GM21528 (cell line): Measurements from ENCODE around the gene COL17A1.

ENCODE experiments used
- ATAC-seq: cut with Tn5 transposase; IDR thresholded peaks from one replicate; pipeline ENCODE4 v1.9.1; 2021; ENCODE audit warnings: mild to moderate bottlenecking, moderate library complexity; ENCODE audit not compliant: unreplicated experiment, low FRiP score

COL17A1 gene

DNA sequence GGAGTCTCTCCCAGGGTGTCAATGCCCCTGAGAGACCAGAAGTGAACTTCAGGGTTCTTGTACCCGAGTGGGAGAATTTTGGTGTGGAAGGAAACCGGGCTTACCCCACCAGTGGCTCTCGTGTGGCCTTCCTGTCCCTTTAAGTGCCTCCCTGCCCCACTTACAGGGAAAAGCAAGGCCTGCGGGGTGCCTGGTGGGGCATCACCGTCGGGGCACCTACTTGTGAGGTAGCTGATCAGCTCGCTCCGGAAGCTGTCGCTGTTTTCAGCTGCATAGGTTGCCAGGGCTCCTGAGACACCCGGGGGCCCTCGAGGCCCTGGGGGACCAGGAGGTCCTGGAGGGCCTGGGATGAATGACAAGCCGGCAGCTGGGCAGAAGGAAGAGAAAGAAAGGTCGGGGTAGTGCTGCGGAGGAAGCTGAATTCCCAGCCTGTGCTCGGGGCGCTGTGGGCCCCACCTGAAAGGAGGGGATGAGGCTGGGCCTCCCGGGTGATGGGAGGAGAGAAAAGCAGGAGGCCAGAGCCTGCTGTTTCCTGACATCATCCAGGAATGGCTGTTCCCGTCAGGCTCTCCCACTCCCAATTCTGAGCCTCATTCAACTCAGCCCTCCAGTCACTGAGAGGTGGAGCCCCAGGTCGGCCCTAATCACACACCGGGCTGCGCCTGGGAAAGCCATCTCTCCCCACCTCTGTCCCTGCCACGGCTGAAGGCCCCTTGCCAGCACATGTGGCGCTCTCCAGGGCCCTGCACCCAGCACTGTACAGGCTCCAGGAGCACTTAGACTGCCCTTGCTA, 51.1 kb downstream of the COL17A1 start:
- ATAC-seq = no peak

DNA sequence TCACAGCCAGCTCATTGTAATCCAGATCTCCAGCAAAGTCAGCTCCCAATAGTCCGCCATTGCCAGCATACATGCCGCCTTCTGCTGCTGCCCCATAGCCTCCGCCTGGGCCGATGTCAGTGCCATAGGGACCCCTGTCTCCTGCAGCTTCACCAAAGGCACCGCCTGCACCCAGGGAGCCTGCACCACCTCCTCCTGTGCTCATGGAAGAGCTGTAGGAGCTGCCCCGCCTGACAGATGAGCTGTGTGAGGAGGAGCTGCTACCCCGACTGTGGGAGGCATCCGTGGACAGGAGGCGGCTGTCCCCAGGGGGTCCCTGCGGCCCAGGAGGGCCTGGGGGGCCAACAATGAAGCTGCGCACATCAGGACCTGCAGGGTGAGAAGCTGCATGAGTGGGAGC, 51.7 kb downstream of the COL17A1 start:
- no peak for ATAC-seq

DNA sequence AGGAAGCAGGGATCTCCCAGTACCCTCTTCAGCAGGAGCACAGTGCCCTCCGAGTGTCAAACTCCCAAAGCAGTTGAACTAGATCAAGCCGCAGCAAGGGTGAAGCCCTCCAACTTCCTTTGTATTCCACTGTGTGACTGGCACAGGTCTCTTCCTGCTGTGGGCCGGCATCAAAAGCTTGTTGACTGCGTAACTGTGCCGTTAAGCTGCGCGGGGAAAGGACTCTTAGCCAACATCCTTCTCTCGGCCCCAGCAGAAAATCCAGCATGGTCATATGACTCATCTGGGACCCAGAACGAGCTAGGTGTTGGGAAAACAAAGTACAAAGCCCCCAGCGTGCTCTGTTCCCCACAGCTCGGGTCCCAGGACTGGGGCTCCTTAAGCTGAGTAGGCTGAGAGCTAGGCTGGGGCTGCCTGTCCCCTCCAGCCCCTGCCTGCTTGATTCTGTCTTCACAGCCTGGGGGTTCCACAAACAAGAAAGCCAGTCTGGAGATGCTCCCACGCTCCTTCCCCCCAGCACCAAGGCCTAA, 52.2 kb downstream of the COL17A1 start:
- no peak for ATAC-seq

DNA sequence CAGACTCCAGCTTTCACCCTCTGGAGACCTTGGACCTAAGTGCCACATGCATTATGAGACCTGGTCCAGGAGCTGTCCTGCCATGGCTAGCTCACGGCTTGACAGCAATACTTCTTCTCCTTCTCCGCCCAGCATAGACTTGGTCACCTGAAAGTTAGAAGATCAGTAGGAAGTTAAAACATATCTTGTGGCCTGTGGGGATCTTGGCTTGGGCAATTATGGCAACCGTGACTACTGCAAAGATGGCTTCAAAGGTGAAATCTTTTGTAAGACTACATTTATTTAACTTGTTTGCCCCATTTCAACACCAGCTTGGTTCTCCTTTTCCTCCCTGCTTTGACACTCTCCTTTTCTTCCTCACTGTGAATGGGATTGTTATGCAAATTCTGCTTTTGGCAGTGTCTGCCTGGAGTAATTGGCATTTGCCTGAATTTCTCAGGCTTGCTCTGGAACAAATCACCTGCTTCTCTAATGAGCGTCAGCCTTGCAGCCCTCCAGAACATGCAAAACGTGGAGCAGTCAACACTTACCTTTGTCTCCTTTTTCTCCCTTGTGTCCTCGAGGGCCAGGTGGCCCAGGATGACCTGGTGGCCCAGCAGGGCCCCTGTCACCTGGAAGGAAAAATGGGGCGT, 53.4 kb downstream of the COL17A1 start:
- no peak for ATAC-seq

DNA sequence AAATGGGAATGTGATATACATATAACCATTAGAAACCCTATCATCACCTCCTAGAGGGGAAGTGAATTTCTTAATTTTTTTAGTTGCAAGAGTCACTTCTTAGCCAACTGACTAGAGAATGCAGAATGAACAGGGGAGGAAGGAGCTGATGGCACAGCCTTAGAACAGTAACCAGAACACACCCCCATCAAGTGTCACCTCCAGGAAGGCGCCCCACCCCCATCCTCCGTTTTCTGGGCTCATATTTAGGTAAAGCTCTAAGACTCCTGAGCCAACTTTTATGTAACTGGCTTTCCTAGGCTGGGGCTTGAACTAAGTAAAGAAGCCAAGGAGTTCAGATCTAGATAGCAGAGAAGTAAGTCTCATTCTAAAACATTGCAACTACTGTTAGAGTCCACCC, 54.0 kb downstream of the COL17A1 start:
- ATAC-seq = no peak

DNA sequence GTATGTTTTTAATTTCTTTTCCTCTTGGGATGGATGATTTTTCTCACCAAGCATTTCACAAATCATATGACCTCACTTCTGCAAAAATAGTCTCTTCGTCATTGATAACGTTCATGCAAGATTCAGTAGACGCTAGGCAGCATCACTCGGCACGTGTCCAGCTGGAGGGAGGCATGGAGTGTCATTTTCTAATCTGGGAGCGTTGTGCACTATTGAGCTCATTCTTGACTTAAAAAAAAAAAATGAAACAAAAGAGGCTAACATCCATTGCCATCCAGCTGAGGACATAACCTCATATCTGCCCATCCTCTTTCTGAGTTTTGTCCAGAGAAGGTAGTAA, 56.2 kb downstream of the COL17A1 start:
- ATAC-seq = no peak

DNA sequence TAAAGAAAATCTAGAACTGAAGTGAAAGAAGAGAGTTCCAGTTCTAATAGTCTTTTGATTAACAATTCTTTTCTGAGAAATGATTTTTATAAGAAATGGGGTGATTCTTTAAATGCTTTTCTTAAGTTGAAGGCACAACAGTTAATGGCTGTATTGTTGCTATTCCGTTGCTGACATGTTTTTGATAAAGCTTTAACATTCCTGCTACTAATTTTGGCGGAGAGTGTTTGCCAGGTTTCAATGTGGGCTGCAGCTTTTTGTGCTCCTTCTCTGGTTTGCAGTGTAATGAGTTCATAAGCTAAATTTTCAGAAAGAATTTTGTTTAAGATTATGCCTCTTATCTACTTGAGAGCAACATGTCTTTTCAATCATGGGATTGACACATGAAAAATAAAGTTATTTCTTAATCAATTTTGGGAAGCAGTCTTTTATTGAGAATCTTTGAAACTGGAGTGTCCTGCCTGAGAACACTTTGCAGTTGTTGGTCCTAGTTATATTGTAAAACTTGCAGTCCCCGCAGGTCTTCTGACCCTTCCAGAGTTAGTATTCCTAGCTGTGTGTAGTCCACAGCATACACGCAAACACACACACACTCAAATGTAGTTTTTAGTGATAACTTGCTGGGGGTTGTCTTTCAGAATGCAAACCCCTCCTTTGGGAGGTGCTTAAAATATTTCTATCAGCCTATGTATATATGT, 56.7 kb downstream of the COL17A1 start:
- ATAC-seq = no peak

DNA sequence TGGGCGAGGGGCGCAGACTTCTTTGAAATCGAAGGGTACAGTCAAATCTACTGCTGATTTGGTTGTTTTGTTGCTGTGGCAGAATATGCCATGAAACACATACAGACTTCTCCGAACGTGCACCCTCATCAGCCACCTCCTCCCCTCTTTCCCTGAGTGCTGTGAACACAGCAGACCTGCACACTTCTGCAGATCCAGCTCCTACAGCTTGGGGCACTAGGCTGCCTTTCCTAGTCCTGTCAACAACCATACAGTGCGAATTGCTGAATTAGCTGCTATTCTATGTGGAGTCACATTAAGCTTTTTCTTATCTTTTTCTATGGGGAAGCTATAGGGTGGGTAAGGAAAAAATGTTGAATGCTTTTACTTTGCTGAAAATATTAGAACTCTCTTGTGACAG, 57.5 kb downstream of the COL17A1 start:
- ATAC-seq = no peak

DNA sequence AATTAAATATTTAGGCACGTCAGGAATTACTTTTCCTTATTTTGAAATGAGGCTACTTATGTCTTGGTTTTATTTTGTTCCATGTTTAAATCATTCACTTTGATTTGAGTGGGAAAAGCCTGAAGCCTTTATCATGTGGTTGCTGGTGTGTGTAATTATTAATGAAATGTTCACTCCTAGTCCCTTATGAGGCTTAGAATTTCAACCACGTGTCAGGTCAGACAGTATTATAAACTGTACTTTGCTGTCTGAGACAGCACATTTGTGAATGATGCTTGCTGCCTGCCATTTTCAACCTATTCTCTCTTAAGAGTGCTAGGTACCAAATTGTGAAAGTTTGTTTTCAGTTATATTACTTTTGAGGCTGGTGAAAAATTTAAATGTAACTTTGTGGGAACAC, 58.9 kb downstream of the COL17A1 start:
- no peak for ATAC-seq

DNA sequence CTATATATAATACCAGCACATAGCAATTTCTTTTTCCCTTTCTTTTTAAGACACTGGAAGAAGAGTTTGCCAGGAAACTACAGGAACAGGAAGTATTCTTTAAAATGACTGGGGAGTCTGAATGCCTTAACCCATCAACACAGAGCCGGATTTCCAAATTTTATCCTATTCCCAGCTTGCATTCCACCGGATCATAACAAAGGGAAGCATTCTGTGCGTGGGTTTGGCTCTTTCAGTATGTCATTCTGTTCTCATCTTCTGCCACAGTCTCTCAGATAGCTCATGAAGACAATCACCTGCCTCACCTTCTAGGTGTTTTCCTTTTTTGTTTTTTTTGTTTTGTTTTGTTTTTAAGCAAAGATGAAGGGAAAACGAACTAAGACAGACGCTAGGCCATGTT, 60.2 kb downstream of the COL17A1 start:
- ATAC-seq = no peak

DNA sequence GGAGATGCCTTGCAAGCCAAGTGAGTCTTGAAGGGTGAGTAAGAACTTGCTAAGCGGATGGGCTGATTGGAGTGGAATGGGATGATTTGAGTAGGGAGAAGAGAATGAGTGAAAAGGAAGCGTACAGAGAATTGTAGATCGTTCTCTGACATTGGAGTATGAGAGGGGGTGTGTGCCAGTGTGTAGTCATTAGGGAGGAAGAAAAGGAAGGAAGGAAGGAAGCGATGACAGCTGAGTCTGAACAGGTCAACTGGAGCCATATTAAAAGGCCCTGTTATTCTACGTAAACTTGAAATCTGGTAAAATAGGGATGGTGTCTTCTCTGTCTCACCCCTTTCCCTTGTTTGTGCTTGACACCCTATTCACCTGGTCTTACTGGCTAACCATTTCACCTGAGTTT, 63.7 kb downstream of the COL17A1 start:
- no peak for ATAC-seq

DNA sequence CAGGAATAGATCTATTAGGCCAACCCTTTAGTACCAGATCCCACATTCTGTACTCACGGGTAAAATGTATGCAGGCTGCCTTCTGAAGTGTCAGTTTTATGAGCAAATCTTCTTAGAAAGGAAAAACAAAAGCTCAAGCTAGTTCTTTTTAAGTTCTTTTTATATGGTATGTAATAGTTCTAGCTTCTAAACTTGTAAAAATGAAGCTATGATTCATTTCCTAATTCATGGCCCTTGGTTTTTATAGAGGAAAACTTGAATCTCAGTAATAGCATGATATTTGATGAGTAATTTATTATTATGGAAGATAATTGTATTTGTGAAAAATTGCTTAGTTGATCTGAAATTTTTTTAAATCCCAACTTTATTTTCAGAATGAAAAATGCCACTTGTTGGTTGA, 64.4 kb downstream of the COL17A1 start:
- ATAC-seq = no peak

DNA sequence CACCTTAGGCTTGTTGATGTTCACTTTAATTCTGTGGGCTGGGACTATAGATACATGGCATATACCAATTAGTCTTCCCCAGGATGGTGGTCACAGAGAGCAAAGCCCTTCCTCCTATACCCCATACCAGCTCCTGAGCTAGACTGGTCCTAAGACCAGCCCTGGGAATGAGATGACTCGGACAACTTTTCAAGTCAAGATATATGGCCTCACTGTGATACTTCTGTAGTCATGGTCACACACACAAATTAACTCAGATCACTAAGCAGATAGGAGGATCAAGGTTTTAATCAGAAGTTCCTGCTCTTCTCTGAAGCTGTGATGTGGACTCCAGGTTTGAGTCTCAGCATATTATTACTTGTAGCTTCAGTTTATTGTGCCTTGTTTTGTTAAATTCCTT, 65.7 kb downstream of the COL17A1 start:
- ATAC-seq = no peak

DNA sequence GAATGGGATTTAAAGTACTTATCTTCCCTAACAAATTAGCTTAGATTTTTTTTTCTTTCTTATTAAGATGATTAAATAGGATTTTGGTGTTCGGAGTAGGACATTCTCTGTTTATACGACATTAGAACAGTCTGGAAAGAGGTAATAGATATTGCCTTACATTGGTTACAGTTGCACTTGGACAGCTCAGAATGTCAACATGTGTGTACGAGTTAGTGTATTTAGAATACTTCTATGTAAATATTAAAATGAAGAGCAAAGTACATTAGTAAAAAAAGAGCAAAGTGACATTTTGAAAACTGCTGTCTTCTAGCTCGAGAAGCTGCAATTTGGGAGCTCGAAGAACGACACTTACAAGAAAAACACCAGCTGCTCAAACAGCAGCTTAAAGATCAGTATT, 67.2 kb downstream of the COL17A1 start:
- no peak for ATAC-seq

DNA sequence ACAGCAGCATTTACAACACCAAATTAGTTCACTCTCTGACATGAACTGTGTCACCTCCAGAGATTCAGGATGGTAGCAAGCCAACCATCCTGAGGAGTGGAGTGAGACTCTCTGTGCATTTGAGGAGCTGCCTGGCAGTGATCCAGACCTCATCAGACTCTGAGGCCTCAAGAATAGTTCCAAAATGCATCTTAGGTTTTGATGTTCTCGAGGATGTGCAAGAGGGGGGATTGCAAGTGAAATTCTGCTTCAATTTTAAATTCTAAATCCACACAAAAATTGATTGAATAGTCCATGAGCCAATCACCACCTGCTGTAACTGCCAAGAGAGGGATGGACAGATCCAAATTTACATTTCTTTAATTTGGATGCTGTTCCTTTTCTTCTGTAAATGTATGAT, 69.0 kb downstream of the COL17A1 start:
- ATAC-seq = no peak

DNA sequence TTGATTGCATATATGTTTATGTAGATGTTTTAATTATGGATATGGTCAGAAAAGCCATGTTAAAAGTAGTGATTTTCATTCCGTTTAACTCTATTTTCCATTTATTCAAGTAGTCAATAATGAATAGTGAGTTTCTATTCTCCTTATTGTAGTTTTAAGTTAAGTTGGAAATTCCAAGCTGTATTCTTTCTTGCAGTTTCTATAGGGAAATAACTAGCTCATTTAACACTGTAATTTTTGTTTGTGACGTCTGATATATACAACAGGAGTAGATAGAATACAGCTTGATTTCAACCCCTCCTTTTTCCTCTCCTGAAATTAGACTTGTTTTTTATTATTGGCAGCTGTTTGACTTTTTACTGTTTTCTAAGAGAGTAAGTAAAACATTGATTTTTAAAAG, 71.5 kb downstream of the COL17A1 start:
- no peak for ATAC-seq

DNA sequence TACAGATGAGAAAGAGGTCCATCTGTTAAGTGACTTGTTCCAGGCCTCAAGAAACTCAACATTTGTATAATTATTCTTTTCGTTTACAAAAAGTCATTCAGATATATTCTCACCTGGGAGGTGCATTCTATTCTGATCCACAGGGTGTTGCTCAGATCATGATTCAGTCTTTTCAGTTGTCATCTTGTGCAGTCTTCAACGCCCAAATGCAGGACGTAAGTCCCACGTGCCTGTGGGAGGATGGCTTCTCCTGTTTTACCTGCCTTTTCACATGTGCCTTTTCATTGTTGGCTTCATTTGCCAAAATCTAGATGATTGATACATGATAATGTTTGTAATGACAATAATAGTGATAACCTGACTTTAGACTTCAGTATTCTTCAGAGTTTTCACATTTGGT, 72.2 kb downstream of the COL17A1 start:
- ATAC-seq = no peak

DNA sequence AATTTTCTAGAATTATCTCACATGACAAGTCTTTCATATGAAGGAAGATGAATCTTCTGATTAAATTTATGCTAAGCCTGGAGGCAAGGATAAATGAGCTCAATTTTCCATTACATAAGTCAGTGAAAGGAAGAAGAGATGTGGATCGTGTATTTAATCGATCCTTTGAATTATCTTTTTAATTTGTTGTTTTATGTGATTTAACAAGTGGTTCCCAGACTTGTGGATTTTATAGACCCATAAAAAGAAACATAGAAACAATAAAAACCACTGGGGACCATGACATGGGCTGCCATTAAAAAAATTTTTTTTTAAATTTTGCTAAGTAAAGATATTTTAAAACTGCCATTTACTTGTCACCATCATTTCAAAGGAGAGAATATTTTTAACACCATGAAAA, 73.8 kb downstream of the COL17A1 start:
- no peak for ATAC-seq

DNA sequence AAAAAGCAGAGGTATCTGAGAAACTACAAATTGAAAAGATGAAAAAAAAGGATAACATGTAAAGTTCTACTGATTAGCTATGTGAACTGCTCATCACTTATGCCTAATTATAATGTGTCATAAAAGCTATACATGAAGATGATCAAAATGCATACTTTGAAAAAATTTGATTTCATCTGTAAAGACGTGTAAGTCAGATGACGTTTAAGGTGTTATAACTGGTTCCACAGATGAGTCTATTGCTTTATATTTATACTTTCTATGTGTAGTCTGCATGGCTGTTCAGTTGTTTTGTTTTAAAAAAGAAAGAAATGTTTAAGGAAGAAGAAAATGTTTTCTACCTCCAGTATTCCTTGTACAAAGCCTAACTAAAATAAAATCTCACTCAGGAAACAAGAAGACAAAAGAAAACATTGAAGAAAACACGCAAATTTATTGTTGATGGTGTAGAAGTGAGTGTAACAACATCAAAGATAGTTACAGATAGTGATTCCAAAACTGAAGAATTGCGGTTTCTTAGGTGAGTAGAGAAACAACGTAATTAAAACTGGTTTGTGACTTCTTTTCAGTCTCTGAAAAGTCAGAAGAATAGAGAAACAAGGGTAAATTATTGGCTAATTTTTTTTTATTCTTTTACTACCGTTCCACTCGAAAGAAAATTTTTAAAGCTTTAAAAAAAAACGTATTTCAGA, 80.4 kb downstream of the COL17A1 start:
- ATAC-seq = no peak

DNA sequence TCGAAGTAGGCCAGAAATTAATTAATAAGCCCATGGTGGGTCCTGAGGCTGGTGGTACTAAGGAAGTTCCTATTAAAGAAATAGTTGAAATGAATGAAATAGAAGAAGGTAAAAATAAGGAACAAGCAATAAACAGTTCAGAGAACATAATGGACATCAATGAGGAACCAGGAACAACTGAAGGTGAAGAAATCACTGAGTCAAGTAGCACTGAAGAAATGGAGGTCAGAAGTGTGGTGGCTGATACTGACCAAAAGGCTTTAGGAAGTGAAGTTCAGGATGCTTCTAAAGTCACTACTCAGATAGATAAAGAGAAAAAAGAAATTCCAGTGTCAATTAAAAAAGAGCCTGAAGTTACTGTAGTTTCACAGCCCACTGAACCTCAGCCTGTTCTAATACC, 82.8 kb downstream of the COL17A1 start:
- no peak for ATAC-seq

DNA sequence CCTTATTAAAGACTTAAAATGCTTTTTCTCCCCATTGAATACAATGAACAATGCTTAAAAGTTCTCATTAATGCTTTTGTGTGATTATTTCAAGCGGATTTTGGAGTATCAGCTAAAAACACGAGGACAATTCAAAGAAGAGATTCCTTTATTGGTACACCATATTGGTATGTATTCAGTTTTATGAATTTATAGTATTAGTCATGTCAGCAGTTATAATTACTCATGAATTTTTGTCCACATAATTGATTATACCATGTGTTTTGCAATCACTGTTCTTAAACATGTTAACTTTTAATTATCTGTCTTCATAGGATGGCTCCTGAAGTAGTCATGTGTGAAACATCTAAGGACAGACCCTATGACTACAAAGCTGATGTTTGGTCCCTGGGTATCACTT, 86.9 kb downstream of the COL17A1 start:
- no peak for ATAC-seq
